Neuronal stem cell (in vitro differentiated cells): ENCODE results near the gene SGSM1.

ENCODE experiments used
- DNase-seq: peaks from one replicate; pipeline ENCODE4 v3.0.0-alpha.2; 2013; ENCODE audit warnings: low spot score
- H2AFZ ChIP-seq: one replicate; pipeline ENCODE4 v1.6.1; 2013; ENCODE audit warnings: mild to moderate bottlenecking, low read length, inconsistent platforms
- H2AK5ac ChIP-seq: 2 replicates; pipeline ENCODE4 v1.6.1; 2013; ENCODE audit warnings: low read depth, mild to moderate bottlenecking, inconsistent platforms, low read length, moderate library complexity, mixed read lengths
- H2BK120ac ChIP-seq: 2 replicates; pipeline ENCODE4 v1.6.1; 2013; ENCODE audit warnings: low read depth, mild to moderate bottlenecking, inconsistent platforms, low read length, moderate library complexity, mixed read lengths
- H2BK12ac ChIP-seq: one replicate; pipeline ENCODE4 v1.6.1; 2013; ENCODE audit warnings: low read length, inconsistent platforms
- H2BK15ac ChIP-seq: 2 replicates; pipeline ENCODE4 v1.6.1; 2013; ENCODE audit warnings: mild to moderate bottlenecking, low read length, inconsistent platforms, mixed read lengths
- H2BK5ac ChIP-seq: one replicate; pipeline ENCODE4 v1.6.1; 2013; ENCODE audit warnings: inconsistent platforms, mild to moderate bottlenecking, low read length, moderate library complexity
- H3K14ac ChIP-seq: one replicate; pipeline ENCODE4 v1.6.1; 2013; ENCODE audit warnings: low read length, inconsistent platforms
- H3K18ac ChIP-seq: 2 replicates; pipeline ENCODE4 v1.6.1; 2013; ENCODE audit warnings: low read length, inconsistent platforms
- H3K23ac ChIP-seq: 2 replicates; pipeline ENCODE4 v1.6.1; 2013; ENCODE audit warnings: low read depth, mild to moderate bottlenecking, mixed read lengths, low read length, inconsistent platforms; ENCODE audit not compliant: poor library complexity
- H3K27ac ChIP-seq: replicated peaks from 3 replicates; pipeline ENCODE4 v1.5.1; 2013; ENCODE audit warnings: low read length, inconsistent platforms
- H3K27me3 ChIP-seq, 3 experiments: 2 replicates each; pipeline ENCODE4 v1.6.1; 2013; ENCODE audit warnings: low read length in 3 of 3, mild to moderate bottlenecking in 2 of 3, inconsistent platforms in 1 of 3, low read depth in 1 of 3, mixed read lengths in 1 of 3, moderate library complexity in 1 of 3; ENCODE audit not compliant: control insufficient read depth in 3 of 3, insufficient read depth in 3 of 3
- H3K36me3 ChIP-seq, 2 donors: replicated peaks in 1 of 2; 2 replicates each; pipeline ENCODE4 v1.6.1; 2013; ENCODE audit warnings: low read length in 2 of 2; ENCODE audit not compliant: control insufficient read depth in 2 of 2, insufficient read depth in 2 of 2
- H3K4ac ChIP-seq: 2 replicates; pipeline ENCODE4 v1.6.1; 2013; ENCODE audit warnings: inconsistent platforms, mild to moderate bottlenecking, low read length, moderate library complexity
- H3K4me1 ChIP-seq, 2 donors: 1 replicate in 1 of 2; 2 replicates in 1 of 2; pipeline ENCODE4 v1.6.1; 2013; ENCODE audit warnings: low read length in 2 of 2, low read depth in 1 of 2; ENCODE audit not compliant: control insufficient read depth in 2 of 2, insufficient read depth in 1 of 2
- H3K4me2 ChIP-seq: one replicate; pipeline ENCODE4 v1.6.1; 2013; ENCODE audit warnings: mild to moderate bottlenecking, low read length, inconsistent platforms; ENCODE audit not compliant: insufficient read depth, poor library complexity, severe bottlenecking
- H3K4me3 ChIP-seq, 2 donors: 2 replicates each; pipeline ENCODE4 v1.5.1; 2013; ENCODE audit warnings: low read length in 2 of 2, mild to moderate bottlenecking in 2 of 2, inconsistent platforms in 1 of 2, moderate library complexity in 1 of 2
- H3K79me1 ChIP-seq: one replicate; pipeline ENCODE4 v1.6.1; 2013; ENCODE audit warnings: low read depth, mild to moderate bottlenecking, inconsistent platforms, low read length, moderate library complexity
- H3K9ac ChIP-seq: one replicate; pipeline ENCODE4 v1.6.1; 2013; ENCODE audit warnings: mild to moderate bottlenecking, low read depth, low read length, inconsistent platforms; ENCODE audit not compliant: poor library complexity
- H3K9me3 ChIP-seq, 2 donors: replicated peaks in 1 of 2; 2 replicates each; pipeline versions ENCODE3 to v1.6.1; 2013; ENCODE audit warnings: low read length in 2 of 2, mild to moderate bottlenecking in 2 of 2, inconsistent platforms in 1 of 2, low read depth in 1 of 2, mixed read lengths in 1 of 2, moderate library complexity in 1 of 2; ENCODE audit not compliant: control insufficient read depth in 2 of 2, insufficient read depth in 1 of 2
- H4K8ac ChIP-seq: one replicate; pipeline ENCODE4 v1.6.1; 2013; ENCODE audit warnings: low read depth, mild to moderate bottlenecking, inconsistent platforms, low read length, moderate library complexity
- H4K91ac ChIP-seq: one replicate; pipeline ENCODE4 v1.6.1; 2013; ENCODE audit warnings: low read length, low read depth, mild to moderate bottlenecking, inconsistent platforms; ENCODE audit not compliant: poor library complexity
- WGBS, 2 donors: extraction: QIAGEN DNeasy Blood & Tissue Kit; methylation state at CpG; one replicate each; pipeline ENCODE4 v1.1.7; 2013; ENCODE audit warnings: missing lambda C conversion rate in 2 of 2, mixed read lengths in 1 of 2; ENCODE audit not compliant: insufficient read length in 2 of 2, insufficient replicate concordance in 1 of 2; ENCODE audit errors: extremely low coverage in 2 of 2; 5-methylcytosine and 5-hydroxymethylcytosine counted together

Gene SGSM1

GRCh38 chr22:24789516-24789915 lies 16.5 kb upstream of the SGSM1 start:
- no peaks in the 10 kb centered on the region for H3K79me1 ChIP-seq
- no peak overlapping the region for H4K91ac ChIP-seq
- H3K4me3 ChIP-seq = no peak overlapping the region
- no peaks in the 10 kb centered on the region for H3K36me3 ChIP-seq
- WGBS, 2 donors = no CpG with 5 or more reads among the region's 3 CpGs
- no peaks in the 10 kb centered on the region for H3K9me3 ChIP-seq
- H3K14ac ChIP-seq = no peak overlapping the region
- no peak overlapping the region for H3K4ac ChIP-seq
- no peak overlapping the region for H3K18ac ChIP-seq
- no peak overlapping the region for H2BK120ac ChIP-seq
- no peak overlapping the region for H2BK5ac ChIP-seq
- H3K4me1 ChIP-seq = peaks cover 0 to 3% of the 10 kb centered on the region in 2 donors
- H3K4me2 ChIP-seq = no peak overlapping the region
- no peak overlapping the region for H4K8ac ChIP-seq
- H2BK15ac ChIP-seq = no peak overlapping the region
- no peak overlapping the region for H3K9ac ChIP-seq
- H3K27me3 ChIP-seq = no peaks in the 10 kb centered on the region
- no peak overlapping the region for H2BK12ac ChIP-seq
- no peak overlapping the region for H3K23ac ChIP-seq
- no peak overlapping the region for H3K27ac ChIP-seq
- H2AFZ ChIP-seq = no peak overlapping the region
- no peak overlapping the region for H2AK5ac ChIP-seq
- DNase-seq = no peak

DNA sequence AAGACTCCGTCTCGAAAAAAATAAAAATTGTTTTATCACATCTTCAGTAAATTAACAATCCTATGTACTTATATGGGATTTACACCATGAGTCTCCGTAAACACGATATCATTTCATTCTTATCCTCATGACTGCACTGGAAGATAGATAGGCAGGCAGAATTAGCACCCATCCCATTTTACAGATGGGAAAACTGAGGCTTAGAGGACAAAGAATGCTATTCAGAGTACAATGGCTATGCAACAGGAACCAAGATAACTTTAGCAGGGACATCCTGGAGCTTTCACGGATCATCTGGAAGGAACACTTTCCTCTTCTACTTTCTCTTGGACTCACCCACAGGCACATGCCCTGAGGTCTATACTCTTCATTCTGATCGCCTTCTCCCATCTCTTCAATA lies 14.6 kb upstream of the SGSM1 start:
- no peaks in the 10 kb centered on the region for H3K36me3 ChIP-seq
- H3K23ac ChIP-seq = no peak overlapping the region
- no peak overlapping the region for H2AFZ ChIP-seq
- peaks cover 0 to 3% of the 10 kb centered on the region in 2 donors for H3K4me1 ChIP-seq
- no peak overlapping the region for H3K9ac ChIP-seq
- no peak overlapping the region for H2BK5ac ChIP-seq
- no peak overlapping the region for H2BK15ac ChIP-seq
- no peak overlapping the region for H3K4me3 ChIP-seq
- no CpG with 5 or more reads among the region's 6 CpGs for WGBS, 2 donors
- no peak overlapping the region for H2BK120ac ChIP-seq
- H3K4me2 ChIP-seq = no peak overlapping the region
- no peak overlapping the region for H3K14ac ChIP-seq
- H4K8ac ChIP-seq = no peak overlapping the region
- H4K91ac ChIP-seq = no peak overlapping the region
- H3K27ac ChIP-seq = no peak overlapping the region
- H2BK12ac ChIP-seq = no peak overlapping the region
- H3K18ac ChIP-seq = no peak overlapping the region
- H3K9me3 ChIP-seq = no peaks in the 10 kb centered on the region
- H3K79me1 ChIP-seq = no peaks in the 10 kb centered on the region
- H3K27me3 ChIP-seq = no peaks in the 10 kb centered on the region
- H2AK5ac ChIP-seq = no peak overlapping the region
- no peak for DNase-seq
- H3K4ac ChIP-seq = no peak overlapping the region

DNA sequence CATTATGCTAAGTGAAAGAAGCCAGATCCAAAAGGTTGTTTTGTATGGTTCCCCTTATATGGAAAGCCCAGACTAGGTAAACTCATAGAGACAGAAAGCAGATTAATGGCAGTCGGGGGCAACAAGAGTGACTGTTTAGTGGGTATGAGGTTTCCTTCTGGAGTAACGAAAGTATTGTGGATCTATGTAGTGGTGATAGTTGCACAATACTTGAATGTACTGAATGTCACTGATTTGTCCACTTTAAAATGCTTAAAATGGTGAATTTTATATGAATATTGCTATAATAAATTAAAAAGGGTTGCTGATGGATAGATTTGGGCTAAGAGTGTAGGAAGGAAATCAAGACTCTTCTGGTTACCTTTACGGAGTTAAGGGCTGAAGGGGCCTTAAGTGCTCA lies 10.0 kb upstream of the SGSM1 start:
- Histone ChIP-seq H2BK120ac (no peak overlapping the region), H2BK15ac (no peak overlapping the region), H3K9ac (no peak overlapping the region), H2BK12ac (no peak overlapping the region), H3K36me3 (no peaks in the 10 kb centered on the region), H3K9me3 (no peaks in the 10 kb centered on the region), H4K91ac (no peak overlapping the region), H4K8ac (no peak overlapping the region), H3K27ac (no peak overlapping the region), H2AFZ (no peak overlapping the region), H3K4ac (no peak overlapping the region), H3K4me2 (no peak overlapping the region), H3K4me1 (no peaks in the 10 kb centered on the region), H2AK5ac (no peak overlapping the region), H3K23ac (no peak overlapping the region), H3K14ac (no peak overlapping the region), H2BK5ac (no peak overlapping the region), H3K27me3 (peaks cover 0 to 3% (median 0%) of the 10 kb centered on the region in 3 experiments), H3K79me1 (no peaks in the 10 kb centered on the region), H3K4me3 (no peak overlapping the region), H3K18ac (no peak overlapping the region)
- DNase-seq = no peak
- WGBS, 2 donors = no CpG with 5 or more reads among the region's 3 CpGs

- no peak overlapping the region for H4K91ac ChIP-seq
- H3K4ac ChIP-seq = no peak overlapping the region
- no peak overlapping the region for H3K4me3 ChIP-seq
- H2BK15ac ChIP-seq = no peak overlapping the region
- no peak overlapping the region for H2BK5ac ChIP-seq
- no peak overlapping the region for H3K4me2 ChIP-seq
- no peak overlapping the region for H3K27ac ChIP-seq
- H3K79me1 ChIP-seq = no peaks in the 10 kb centered on the region
- no CpG with 5 or more reads among the region's 4 CpGs for WGBS, 2 donors
- H3K9ac ChIP-seq = no peak overlapping the region
- no peak overlapping the region for H2BK12ac ChIP-seq
- no peak overlapping the region for H2AFZ ChIP-seq
- no peak overlapping the region for H2BK120ac ChIP-seq
- H3K9me3 ChIP-seq = no peaks in the 10 kb centered on the region
- H3K18ac ChIP-seq = no peak overlapping the region
- H4K8ac ChIP-seq = no peak overlapping the region
- no peak overlapping the region for H3K14ac ChIP-seq
- no peaks in the 10 kb centered on the region for H3K36me3 ChIP-seq
- DNase-seq = no peak
- H3K27me3 ChIP-seq = peaks cover 0 to 3% (median 0%) of the 10 kb centered on the region in 3 experiments
- H3K4me1 ChIP-seq = no peaks in the 10 kb centered on the region
- no peak overlapping the region for H2AK5ac ChIP-seq
- H3K23ac ChIP-seq = no peak overlapping the region
These were observed 9.2 kb upstream of the SGSM1 start for GRCh38 chr22:24796860-24797259.
